ENCODE data around the gene KAT5.
"Not testable (repeated sequence)": the region's sequence is repeated elsewhere in the genome, so short reads cannot be mapped to it uniquely, and the experiment has no call there.

The KAT5 gene

GRCh38 chr11:65710421-65710820 lies 1.6 kb upstream of the KAT5 start:
- DNase-seq: no peak

GRCh38 chr11:65712633-65713076 lies 603 bp downstream of the KAT5 start:
- DNase-seq: no peak

- no peak for DNase-seq
Observed at GRCh38 chr11:65713212-65713969, 1.3 kb downstream of the KAT5 start.

GRCh38 chr11:65714433-65714832 lies 2.4 kb downstream of the KAT5 start:
- no peak for DNase-seq

- no peak for DNase-seq
Observed at GRCh38 chr11:65716302-65716701, 4.2 kb downstream of the KAT5 start.

GRCh38 chr11:65716774-65717405 lies 4.8 kb downstream of the KAT5 start:
- DNase-seq: no peak

- no peak for DNase-seq
Observed at GRCh38 chr11:65717906-65718305, 5.9 kb downstream of the KAT5 start.

GRCh38 chr11:65718531-65718930 lies 6.5 kb downstream of the KAT5 start:
- DNase-seq: no peak

- DNase-seq: peak; percentile 6
Observed at GRCh38 chr11:65718964-65719492, 7.0 kb downstream of the KAT5 start.

- DNase-seq: peak; percentile 52
Observed at GRCh38 chr11:65719871-65720210, 7.8 kb downstream of the KAT5 start.

- DNase-seq: peak; percentile 90
Observed at GRCh38 chr11:65720211-65720934, 8.3 kb downstream of the KAT5 start, which contains the start of gene RNASEH2C. Gene RNASEH2C (minus strand): TSS chr11:65720798. CDS start chr11:65720758, 40 bp downstream.

- no peak for DNase-seq
Observed at GRCh38 chr11:65722261-65722660, 10.2 kb downstream of the KAT5 start.

GRCh38 chr11:65726660-65727059 lies 14.6 kb downstream of the KAT5 start:
- DNase-seq: no peak

- no peak for DNase-seq
Observed at GRCh38 chr11:65727865-65728264, 15.8 kb downstream of the KAT5 start.

- no peak for DNase-seq
Observed at GRCh38 chr11:65730461-65730860, 18.4 kb downstream of the KAT5 start.

GRCh38 chr11:65735111-65735510 lies 23.1 kb downstream of the KAT5 start:
- DNase-seq: not testable (repeated sequence)

- no peak for DNase-seq
Observed at GRCh38 chr11:65736810-65737209, 24.8 kb downstream of the KAT5 start.

- DNase-seq: no peak
Observed at GRCh38 chr11:65739022-65739421, 27.0 kb downstream of the KAT5 start.

- no peak for DNase-seq
Observed at GRCh38 chr11:65741185-65741584, 29.1 kb downstream of the KAT5 start.

- no peak for DNase-seq
Observed at GRCh38 chr11:65742353-65742752, 30.3 kb downstream of the KAT5 start.

- DNase-seq: no peak
Observed at GRCh38 chr11:65743681-65744025, 31.6 kb downstream of the KAT5 start.

GRCh38 chr11:65744026-65744698 lies 32.1 kb downstream of the KAT5 start:
- peak; percentile 25 for DNase-seq

GRCh38 chr11:65744699-65745042 lies 32.6 kb downstream of the KAT5 start:
- no peak for DNase-seq

Measured in stimulated activated CD4-positive, alpha-beta T cell treated with anti-CD3 and anti-CD28 coated beads, Interleukin-15, amount 100 ng/mL, for 24 hours (primary cell).